ENCODE results near the gene ZFHX3. TPM values are rescaled to one million over a fixed set of nuclear protein-coding genes. Genes with fewer than 3 reads are reported as not detected.

The ZFHX3 gene
- polyA plus RNA-seq, 1 donor from 2014 or later = 26.4 TPM

DNA sequence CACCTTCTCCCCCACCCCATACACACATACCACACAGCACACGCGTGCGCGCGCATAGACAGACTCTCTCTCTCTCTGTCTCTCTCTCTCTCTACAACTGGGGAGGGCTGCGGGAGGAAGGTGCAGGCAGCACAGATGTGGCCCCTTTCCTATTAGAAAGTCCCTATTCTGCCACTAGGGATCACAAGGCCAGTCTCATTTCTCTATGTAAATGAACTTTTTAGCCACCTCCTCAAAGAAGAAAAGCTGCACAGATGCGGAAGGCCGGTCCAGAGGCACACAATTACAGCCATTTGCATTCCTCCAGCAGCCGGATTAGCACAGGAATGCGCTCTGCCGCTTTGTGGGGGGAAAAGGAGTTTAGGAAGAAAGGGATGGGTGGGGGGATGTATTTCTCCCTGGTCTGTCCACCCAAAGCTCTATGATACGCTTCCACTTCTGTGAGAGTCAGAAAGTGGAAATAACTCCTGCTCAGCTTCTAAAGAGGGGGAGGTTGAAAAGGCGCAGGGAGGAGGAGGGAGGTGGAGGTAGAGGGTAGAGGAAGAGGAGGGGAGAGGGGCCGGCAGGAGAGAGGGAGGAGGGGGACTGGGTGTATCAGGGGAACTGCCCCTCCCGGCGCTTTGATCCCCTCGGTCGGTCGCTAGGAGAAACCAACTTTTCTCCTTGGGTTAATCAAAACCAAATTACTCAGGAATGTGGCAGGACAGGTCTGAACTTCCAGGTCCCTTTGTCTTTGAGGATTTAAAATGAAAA lies 11.7 kb downstream of the ZFHX3 start:
- Histone ChIP-seq H4K20me1 (ENCODE audit: insufficient read depth) (peaks cover 84% of the 10 kb centered on the region), H3K9ac (ENCODE audit: low read length) (peak overlapping the region; percentile 44), H3K9me2 (ENCODE audit: insufficient read depth, low read length) (no peaks in the 10 kb centered on the region), H3K9me3 (ENCODE audit: low read length) (no peaks in the 10 kb centered on the region), H3K4me2 (ENCODE audit: low read length) (peak overlapping the region; percentile 47), H3F3A (ENCODE audit: insufficient read depth, low read length, poor library complexity, severe bottlenecking) (no peaks in the 10 kb centered on the region), H3K27ac (ENCODE audit: low read length) (no peak overlapping the region), H3K27me3 (ENCODE audit: insufficient read depth, low read depth, low read length) (no peaks in the 10 kb centered on the region), H2AFZ (ENCODE audit: low read depth, low read length) (no peak overlapping the region), H3K36me3 (ENCODE audit: insufficient read depth, low read length) (no peaks in the 10 kb centered on the region), H3K4me3 (ENCODE audit: low read length) (peak overlapping the region; percentile 57), H3K79me2 (replicated peaks; ENCODE audit: insufficient read depth, low read length) (peaks cover 98% of the 10 kb centered on the region)
- TF ChIP-seq TAF1 (IDR thresholded peaks at IDR 0.05; ENCODE audit: low read depth) (no peak), EP300 (conservative IDR thresholded peaks at IDR 0.05; ENCODE audit: poor library complexity, severe bottlenecking) (no peak), RAD21 (conservative IDR thresholded peaks at IDR 0.05) (no peak), EZH2 (IDR thresholded peaks at IDR 0.05; ENCODE audit: borderline replicate concordance, insufficient read depth, low read length, poor library complexity, severe bottlenecking) (no peak), SMC3 (conservative IDR thresholded peaks at IDR 0.05; ENCODE audit: poor library complexity) (no peak), MXI1 (conservative IDR thresholded peaks at IDR 0.05; ENCODE audit: poor library complexity, severe bottlenecking) (no peak)
- TF ChIP-seq, protein P1, sequence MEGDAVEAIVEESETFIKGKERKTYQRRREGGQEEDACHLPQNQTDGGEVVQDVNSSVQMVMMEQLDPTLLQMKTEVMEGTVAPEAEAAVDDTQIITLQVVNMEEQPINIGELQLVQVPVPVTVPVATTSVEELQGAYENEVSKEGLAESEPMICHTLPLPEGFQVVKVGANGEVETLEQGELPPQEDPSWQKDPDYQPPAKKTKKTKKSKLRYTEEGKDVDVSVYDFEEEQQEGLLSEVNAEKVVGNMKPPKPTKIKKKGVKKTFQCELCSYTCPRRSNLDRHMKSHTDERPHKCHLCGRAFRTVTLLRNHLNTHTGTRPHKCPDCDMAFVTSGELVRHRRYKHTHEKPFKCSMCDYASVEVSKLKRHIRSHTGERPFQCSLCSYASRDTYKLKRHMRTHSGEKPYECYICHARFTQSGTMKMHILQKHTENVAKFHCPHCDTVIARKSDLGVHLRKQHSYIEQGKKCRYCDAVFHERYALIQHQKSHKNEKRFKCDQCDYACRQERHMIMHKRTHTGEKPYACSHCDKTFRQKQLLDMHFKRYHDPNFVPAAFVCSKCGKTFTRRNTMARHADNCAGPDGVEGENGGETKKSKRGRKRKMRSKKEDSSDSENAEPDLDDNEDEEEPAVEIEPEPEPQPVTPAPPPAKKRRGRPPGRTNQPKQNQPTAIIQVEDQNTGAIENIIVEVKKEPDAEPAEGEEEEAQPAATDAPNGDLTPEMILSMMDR (IDR thresholded peaks at IDR 0.05; ENCODE audit: poor library complexity, severe bottlenecking) = no peak

DNA sequence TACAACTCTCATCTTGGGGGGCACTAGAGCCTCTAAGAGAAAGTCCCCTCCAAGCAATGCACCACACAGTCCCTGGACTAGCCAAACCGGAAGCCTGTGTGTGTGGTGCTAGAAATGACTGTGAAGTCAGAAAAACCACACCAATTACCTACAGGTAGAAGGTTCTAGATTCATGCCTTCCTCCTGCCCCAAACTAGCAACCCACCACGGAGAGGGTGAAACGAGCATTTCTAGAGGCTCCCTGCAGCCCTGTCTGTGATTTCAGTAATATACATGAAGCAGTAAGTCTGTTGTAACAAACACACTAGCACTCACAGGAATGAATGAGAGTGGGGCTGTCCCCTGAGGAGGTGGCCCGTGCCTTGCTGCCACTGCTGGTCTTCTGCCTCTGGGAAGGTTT lies 13.6 kb downstream of the ZFHX3 start:
- Histone ChIP-seq H3K79me2 (replicated peaks; ENCODE audit: insufficient read depth, low read length) (peaks cover 98% of the 10 kb centered on the region), H4K20me1 (ENCODE audit: insufficient read depth) (peaks cover 86% of the 10 kb centered on the region)

More for the DNA sequence above, 13.6 kb downstream of the ZFHX3 start:
- peaks cover 2% of the 10 kb centered on the region for H3K36me3 ChIP-seq (ENCODE audit: insufficient read depth, low read length)
- peak overlapping the region; percentile 15 for H3K27ac ChIP-seq (ENCODE audit: low read length)
- no peaks in the 10 kb centered on the region for H3K9me3 ChIP-seq (ENCODE audit: low read length)
- H3F3A ChIP-seq (ENCODE audit: insufficient read depth, low read length, poor library complexity, severe bottlenecking) = peaks cover 7% of the 10 kb centered on the region
- peak overlapping the region; percentile 22 for H3K9ac ChIP-seq (ENCODE audit: low read length)
- H3K9me2 ChIP-seq (ENCODE audit: insufficient read depth, low read length) = no peaks in the 10 kb centered on the region
- H3K4me2 ChIP-seq (ENCODE audit: low read length) = peak overlapping the region; percentile 28
- peak overlapping the region; percentile 57 for H3K4me3 ChIP-seq (ENCODE audit: low read length)
- no peak overlapping the region for H2AFZ ChIP-seq (ENCODE audit: low read depth, low read length)
- TF ChIP-seq EZH2 (IDR thresholded peaks at IDR 0.05; ENCODE audit: borderline replicate concordance, insufficient read depth, low read length, poor library complexity, severe bottlenecking) = no peak
- TF ChIP-seq, protein P2, sequence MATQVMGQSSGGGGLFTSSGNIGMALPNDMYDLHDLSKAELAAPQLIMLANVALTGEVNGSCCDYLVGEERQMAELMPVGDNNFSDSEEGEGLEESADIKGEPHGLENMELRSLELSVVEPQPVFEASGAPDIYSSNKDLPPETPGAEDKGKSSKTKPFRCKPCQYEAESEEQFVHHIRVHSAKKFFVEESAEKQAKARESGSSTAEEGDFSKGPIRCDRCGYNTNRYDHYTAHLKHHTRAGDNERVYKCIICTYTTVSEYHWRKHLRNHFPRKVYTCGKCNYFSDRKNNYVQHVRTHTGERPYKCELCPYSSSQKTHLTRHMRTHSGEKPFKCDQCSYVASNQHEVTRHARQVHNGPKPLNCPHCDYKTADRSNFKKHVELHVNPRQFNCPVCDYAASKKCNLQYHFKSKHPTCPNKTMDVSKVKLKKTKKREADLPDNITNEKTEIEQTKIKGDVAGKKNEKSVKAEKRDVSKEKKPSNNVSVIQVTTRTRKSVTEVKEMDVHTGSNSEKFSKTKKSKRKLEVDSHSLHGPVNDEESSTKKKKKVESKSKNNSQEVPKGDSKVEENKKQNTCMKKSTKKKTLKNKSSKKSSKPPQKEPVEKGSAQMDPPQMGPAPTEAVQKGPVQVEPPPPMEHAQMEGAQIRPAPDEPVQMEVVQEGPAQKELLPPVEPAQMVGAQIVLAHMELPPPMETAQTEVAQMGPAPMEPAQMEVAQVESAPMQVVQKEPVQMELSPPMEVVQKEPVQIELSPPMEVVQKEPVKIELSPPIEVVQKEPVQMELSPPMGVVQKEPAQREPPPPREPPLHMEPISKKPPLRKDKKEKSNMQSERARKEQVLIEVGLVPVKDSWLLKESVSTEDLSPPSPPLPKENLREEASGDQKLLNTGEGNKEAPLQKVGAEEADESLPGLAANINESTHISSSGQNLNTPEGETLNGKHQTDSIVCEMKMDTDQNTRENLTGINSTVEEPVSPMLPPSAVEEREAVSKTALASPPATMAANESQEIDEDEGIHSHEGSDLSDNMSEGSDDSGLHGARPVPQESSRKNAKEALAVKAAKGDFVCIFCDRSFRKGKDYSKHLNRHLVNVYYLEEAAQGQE (IDR thresholded peaks at IDR 0.05; ENCODE audit: borderline replicate concordance) = no peak
- TF ChIP-seq TAF1 (IDR thresholded peaks at IDR 0.05; ENCODE audit: low read depth) = no peak
- TF ChIP-seq POLR2AphosphoS5 (IDR thresholded peaks at IDR 0.05) = no peak
- TF ChIP-seq EP300 (conservative IDR thresholded peaks at IDR 0.05; ENCODE audit: poor library complexity, severe bottlenecking) = no peak
- no peak for TF ChIP-seq RAD21 (conservative IDR thresholded peaks at IDR 0.05)
- no peak for TF ChIP-seq MXI1 (conservative IDR thresholded peaks at IDR 0.05; ENCODE audit: poor library complexity, severe bottlenecking)
- TF ChIP-seq, protein P1 (IDR thresholded peaks at IDR 0.05; ENCODE audit: poor library complexity, severe bottlenecking) = no peak
- TF ChIP-seq SMC3 (conservative IDR thresholded peaks at IDR 0.05; ENCODE audit: poor library complexity) = no peak
- H3K27me3 ChIP-seq (ENCODE audit: insufficient read depth, low read depth, low read length) = no peaks in the 10 kb centered on the region

Data from neural cell (in vitro differentiated cells).